K562 (cell line): ENCODE data around the gene TMA7B. TPM values are rescaled to one million over a fixed set of nuclear protein-coding genes. Genes with fewer than 3 reads are reported as not detected.

ENCODE experiments used
- CBFA2T3 ChIP-seq: fragments of 450-650 bp; IDR thresholded peaks from 2 replicates; pipeline ENCODE4 v1.6.1; 2017
- CREB3 ChIP-seq: fragments of 450-650 bp; conservative IDR thresholded peaks from 2 replicates; pipeline ENCODE4 v1.6.1; 2016; ENCODE audit warnings: missing genetic modification characterization, low read depth, mild to moderate bottlenecking, missing compliant biosample characterization, moderate library complexity
- ETV1 ChIP-seq: fragments of 450-650 bp; conservative IDR thresholded peaks from 2 replicates; pipeline ENCODE4 v1.6.1; 2016; ENCODE audit warnings: missing genetic modification characterization, control low read depth, low read depth, missing compliant biosample characterization
- MGA ChIP-seq: fragments of 450-650 bp; IDR thresholded peaks from 2 replicates; pipeline ENCODE4 v1.6.1; 2016; ENCODE audit warnings: mild to moderate bottlenecking, moderate library complexity
- SPI1 ChIP-seq: IDR thresholded peaks from 2 replicates; pipeline ENCODE4 v1.6.1; 2011; ENCODE audit warnings: low read depth, low read length, control low read depth, borderline replicate concordance
- ZFP91 ChIP-seq: sonication (generic); formaldehyde crosslinking; IDR thresholded peaks from 2 replicates; pipeline ENCODE4 v1.8.0; 2022; ENCODE audit warnings: mild to moderate bottlenecking, missing genetic modification reagents
- ZNF551 ChIP-seq: fragments of 250-450 bp; sonication (Bioruptor Pico); IDR thresholded peaks from 2 replicates; pipeline ENCODE4 v1.5.0; 2021; ENCODE audit warnings: mild to moderate bottlenecking, moderate library complexity
- ZNF584 ChIP-seq: fragments of 200-800 bp; sonication (Bioruptor generic); IDR thresholded peaks from 2 replicates; pipeline ENCODE4 v1.6.1; 2016; ENCODE audit warnings: low read depth, mild to moderate bottlenecking, missing genetic modification characterization, missing compliant biosample characterization
- ZNF766 ChIP-seq: fragments of 200-800 bp; sonication (Bioruptor generic); conservative IDR thresholded peaks from 2 replicates; pipeline ENCODE4 v1.6.1; 2016; ENCODE audit warnings: missing genetic modification characterization, missing compliant biosample characterization
- polyA plus RNA-seq, 8 experiments: library from polyadenylated mRNA; depleted of rRNA in 4 of 8; stranded (reverse) in 5 of 8; unstranded in 3 of 8; fragments of >200 nt; fragmentation: Nextera tagmentation in 2 of 8; fragmentation: Illumina TruSeq in 1 of 8; extraction: Ambion mirVana in 2 of 8; extraction: Trizol in 1 of 8; gene quantifications; 2 replicates each; pipeline versions ENCODE4 v1.2.1 to v1.2.3, GENCODE V29; 2011 to 2014; ENCODE audit warnings: inconsistent platforms in 1 of 8, missing spikeins in 1 of 8
- total RNA-seq, 7 experiments: library from RNA; depleted of rRNA in 6 of 7; stranded (reverse); fragments of >200 nt in 6 of 7; fragmentation: Illumina TruSeq in 2 of 7; extraction: Trizol in 2 of 7; gene quantifications; 2 replicates each; pipeline versions ENCODE4 v1.2.1 to v1.2.3, GENCODE V29; 2011 to 2021; ENCODE audit warnings: low replicate concordance in 1 of 7

TMA7B gene
- total and polyA plus RNA-seq, 9 of the 15 experiments (the other 6 are each of a cell fraction or from before 2014, with no cell fraction given): 5.6 to 14.2 (median 11.8) TPM

- peak; percentile 67 for TF ChIP-seq MGA
- TF ChIP-seq ZNF584 (CRISPR knock-in tag): peak; percentile 28; the same call in 1 of the 2 replicates
- peak; percentile 60; the same call in 1 of the 2 replicates for TF ChIP-seq CBFA2T3
- TF ChIP-seq ETV1 (tag): peak; percentile 41; the same call in 1 of the 2 replicates
- TF ChIP-seq ZNF551 (CRISPR knock-in tag): no peak
- peak; percentile 55; the same call in 1 of the 2 replicates for TF ChIP-seq ZNF766 (CRISPR knock-in tag)
- TF ChIP-seq ZFP91: no peak
- TF ChIP-seq SPI1: no peak
- TF ChIP-seq CREB3 (tag): no peak
Measured at GRCh38 chr22:39959640-39960447, at the start of gene TMA7B (continued).
